Right cardiac atrium (tissue), 5 donors: ENCODE results near the gene MPV17L2. TPM values are rescaled to one million over a fixed set of nuclear protein-coding genes. Genes with fewer than 3 reads are reported as not detected.
A peak's percentile ranks its signal among the peaks of the same experiment; 100 is the strongest.

Experiments used
- ATAC-seq, 2 donors: fragments of 200-7000 bp; cut with Tn5 transposase; one replicate each; pipeline versions ENCODE4 v1.8.0 to v1.9.1; 2020; ENCODE audit warnings: moderate library complexity in 2 of 2, mild to moderate bottlenecking in 1 of 2
- DNase-seq, 3 donors: peaks; one replicate each; pipeline ENCODE4 v3.0.0-alpha.2; 2020
- H3K27ac ChIP-seq: one replicate; pipeline ENCODE4 v1.5.1; 2013; ENCODE audit warnings: mild to moderate bottlenecking, low read length, control low read depth, moderate library complexity
- H3K27me3 ChIP-seq: one replicate; pipeline ENCODE4 v1.6.1; 2013; ENCODE audit not compliant: control insufficient read depth, insufficient read depth
- H3K4me1 ChIP-seq: one replicate; pipeline ENCODE4 v1.6.1; 2013; ENCODE audit warnings: low read length; ENCODE audit not compliant: control insufficient read depth, insufficient read depth
- H3K4me3 ChIP-seq: one replicate; pipeline ENCODE4 v1.5.1; 2013; ENCODE audit warnings: low read length, control low read depth
- H3K9me3 ChIP-seq: one replicate; pipeline ENCODE4 v1.6.1; 2013; ENCODE audit warnings: low read length; ENCODE audit not compliant: control insufficient read depth
- WGBS: extraction: QIAGEN DNeasy Blood & Tissue Kit; methylation state at CpG from one replicate; pipeline ENCODE4 v1.1.7; 2013; 5-methylcytosine and 5-hydroxymethylcytosine counted together
- intact Hi-C, 4 donors: fragments of 100-400 bp; cut with DNase I; formaldehyde crosslinking; loops; one replicate each; pipeline versions ENCODE4 v1.11.0 to v1.14.0; 2022 to 2023
- polyA plus RNA-seq: library from polyadenylated mRNA; stranded (reverse); fragments of 200-250 nt; gene quantifications from one replicate; pipeline ENCODE4 v1.2.3, GENCODE V29; 2013
- total RNA-seq, 4 donors: library from RNA; stranded (reverse); fragmentation: NEBNext Ultra II Directional; extraction: Animal tissue kit (Norgen Biotek cat#: 25700); gene quantifications; one replicate each; pipeline ENCODE4 v1.2.1, GENCODE V29; 2021
- donor health status: healthy with polysubstance abuse.
- donor health status: DM: no; HTN: yes; CAD: no.
- donor health status: DM: no; HTN: no; CAD: no.
- donor health status: DM: no; HTN: yes; CAD: no; lungs with severe emphysema.
- donor health status: DM: yes; HTN: yes; CAD: no.

MPV17L2 gene
- total and polyA plus RNA-seq, 5 donors = 8.0 to 19.5 (median 11.4) TPM

DNA sequence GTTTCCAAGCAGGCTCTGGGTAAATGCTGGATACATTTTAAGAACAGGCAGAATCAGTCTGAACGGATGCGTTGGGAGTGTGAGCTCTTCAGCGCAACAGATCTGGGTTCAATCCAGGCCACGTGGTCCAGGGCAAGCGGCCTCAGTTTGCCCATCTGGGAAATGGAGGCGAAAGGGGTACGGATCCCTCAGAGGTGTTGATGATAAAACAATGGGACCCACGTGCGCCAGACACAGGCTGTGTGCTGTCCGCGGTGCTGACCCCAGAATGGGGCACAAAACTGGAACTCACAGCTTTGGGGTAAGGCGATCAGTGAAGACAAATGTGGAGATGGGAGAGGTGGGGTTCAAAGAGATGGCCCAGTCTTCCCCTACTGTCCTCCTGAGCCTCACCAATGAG lies 46.3 kb downstream of the MPV17L2 start:
- no peak overlapping the region for H3K4me3 ChIP-seq
- no peaks in the 10 kb centered on the region for H3K9me3 ChIP-seq
- no peak for ATAC-seq
- H3K27ac ChIP-seq = no peak overlapping the region
- intact Hi-C loops = no loop called here
- no peaks in the 10 kb centered on the region for H3K27me3 ChIP-seq
- 29% methylated on average over 12 of the region's 12 CpGs for WGBS
- no peaks in the 10 kb centered on the region for H3K4me1 ChIP-seq
- peak in 1 of 3 donors; percentile 29 for DNase-seq

DNA sequence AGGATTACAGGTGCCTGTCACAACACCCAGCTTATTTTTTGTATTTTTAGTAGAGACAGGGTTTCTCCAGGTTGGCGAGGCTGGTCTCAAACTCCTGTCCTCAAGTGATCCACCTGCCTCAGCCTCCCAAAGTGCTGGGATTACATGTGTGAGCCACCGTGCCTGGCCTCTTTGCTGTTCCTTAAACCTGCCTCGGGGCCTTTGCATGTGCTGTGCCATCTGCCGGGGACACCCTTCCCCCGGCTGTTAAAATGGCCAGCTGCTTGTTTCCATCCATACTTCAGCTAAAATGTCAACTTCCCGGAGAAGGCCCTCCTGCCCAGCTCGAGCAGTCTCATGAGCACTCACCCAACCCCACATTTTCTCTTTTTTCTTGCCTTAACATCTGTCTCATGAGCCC lies 52.3 kb downstream of the MPV17L2 start:
- no peaks in the 10 kb centered on the region for H3K9me3 ChIP-seq
- no peaks in the 10 kb centered on the region for H3K4me1 ChIP-seq
- H3K4me3 ChIP-seq = no peak overlapping the region
- WGBS = 70% methylated on average over 7 of the region's 7 CpGs
- intact Hi-C loops = loop anchor here in 1 of 4 donors (5.0 kb wide), 1 partner anchor 33 kb away; no protein-coding TSS in a partner anchor
- DNase-seq (no peak), ATAC-seq (no peak)
- H3K27ac ChIP-seq = no peak overlapping the region
- H3K27me3 ChIP-seq = no peaks in the 10 kb centered on the region

Other genes starting within 250 kb of the MPV17L2 start
- gene KCNN1, start 226.1 kb upstream of the MPV17L2 start, total RNA-seq = 1 to 10 TPM in 3 of 4 donors, under 1 TPM in 1; 0.84 to 1.9 (median 1.4) TPM
- gene KCNN1, start 226.1 kb upstream of the MPV17L2 start, polyA plus RNA-seq = 3.0 TPM
- 10 to 100 TPM; 14.2 to 20.5 (median 18.0) TPM for gene ARRDC2, start 185.0 kb upstream of the MPV17L2 start, total RNA-seq
- 24.7 TPM for gene ARRDC2, start 185.0 kb upstream of the MPV17L2 start, polyA plus RNA-seq
- gene IL12RB1, start 106.3 kb upstream of the MPV17L2 start, total RNA-seq = 1 to 10 TPM in 2 of 4 donors, under 1 TPM in 2; 0.79 to 1.6 (median 0.97) TPM
- 0.32 TPM for gene IL12RB1, start 106.3 kb upstream of the MPV17L2 start, polyA plus RNA-seq
- gene MAST3, start 95.4 kb upstream of the MPV17L2 start, total RNA-seq = 1 to 10 TPM; 5.1 to 6.9 (median 6.5) TPM
- 2.6 TPM for gene MAST3, start 95.4 kb upstream of the MPV17L2 start, polyA plus RNA-seq
- 10 to 100 TPM; 21.3 to 30.1 (median 26.4) TPM for gene PIK3R2, start 40.1 kb upstream of the MPV17L2 start, total RNA-seq
- 7.1 TPM for gene PIK3R2, start 40.1 kb upstream of the MPV17L2 start, polyA plus RNA-seq
- gene IFI30, start 19.4 kb upstream of the MPV17L2 start, total RNA-seq = 10 to 100 TPM; 21.8 to 47.4 (median 35.9) TPM
- gene IFI30, start 19.4 kb upstream of the MPV17L2 start, polyA plus RNA-seq = 10.1 TPM
- gene RAB3A, start 10.8 kb downstream of the MPV17L2 start, total RNA-seq = 10 to 100 TPM; 23.1 to 41.5 (median 29.5) TPM
- gene RAB3A, start 10.8 kb downstream of the MPV17L2 start, polyA plus RNA-seq = 29.1 TPM
- 1 to 10 TPM in 2 of 4 donors, under 1 TPM in 2; 0.47 to 1.6 (median 0.97) TPM for gene PDE4C, start 33.2 kb downstream of the MPV17L2 start, total RNA-seq
- 2.8 TPM for gene PDE4C, start 33.2 kb downstream of the MPV17L2 start, polyA plus RNA-seq
- 1 to 10 TPM in 2 of 4 donors, under 1 TPM in 2; 0.65 to 1.4 (median 1.1) TPM for gene IQCN, start 81.2 kb downstream of the MPV17L2 start, total RNA-seq
- 5.3 TPM for gene IQCN, start 81.2 kb downstream of the MPV17L2 start, polyA plus RNA-seq
- 100 to 1,000 TPM; 117 to 229 (median 122) TPM for gene JUND, start 88.4 kb downstream of the MPV17L2 start, total RNA-seq
- 233 TPM for gene JUND, start 88.4 kb downstream of the MPV17L2 start, polyA plus RNA-seq
- 10 to 100 TPM; 55.6 to 77.2 (median 64.8) TPM for gene LSM4, start 129.9 kb downstream of the MPV17L2 start, total RNA-seq
- gene LSM4, start 129.9 kb downstream of the MPV17L2 start, polyA plus RNA-seq = 131 TPM
- 10 to 100 TPM; 31.3 to 42.0 (median 35.0) TPM for gene PGPEP1, start 147.4 kb downstream of the MPV17L2 start, total RNA-seq
- 17.4 TPM for gene PGPEP1, start 147.4 kb downstream of the MPV17L2 start, polyA plus RNA-seq
- gene GDF15, start 192.9 kb downstream of the MPV17L2 start, total RNA-seq = under 1 TPM in 3 of 4 donors, not detected in 1; 0.50 to 0.60 (median 0.53) TPM
- 0.25 TPM for gene GDF15, start 192.9 kb downstream of the MPV17L2 start, polyA plus RNA-seq
- gene LRRC25, start 204.4 kb downstream of the MPV17L2 start, total RNA-seq = 1 to 10 TPM; 3.1 to 4.3 (median 3.7) TPM
- 1.5 TPM for gene LRRC25, start 204.4 kb downstream of the MPV17L2 start, polyA plus RNA-seq
- 10 to 100 TPM; 32.7 to 40.0 (median 37.8) TPM for gene SSBP4, start 226.2 kb downstream of the MPV17L2 start, total RNA-seq
- gene SSBP4, start 226.2 kb downstream of the MPV17L2 start, polyA plus RNA-seq = 36.2 TPM
- gene ISYNA1, start 244.9 kb downstream of the MPV17L2 start, total RNA-seq = 10 to 100 TPM; 36.9 to 55.4 (median 45.3) TPM
- 50.7 TPM for gene ISYNA1, start 244.9 kb downstream of the MPV17L2 start, polyA plus RNA-seq